Stimulated activated naive CD8-positive, alpha-beta T cell treated with anti-CD3 and anti-CD28 coated beads, Interleukin-15, Interleukin-2, amounts not matched to agents 100 U/mL and 50 U/mL, for 24 hours (primary cell): ENCODE results near the gene COLQ.

ENCODE experiments used
- ATAC-seq: fragments of 150-1000 bp; cut with Tn5 transposase; one replicate; pipeline ENCODE4 v1.10.0; 2021
- DNase-seq: peaks from one replicate; pipeline ENCODE4 v3.0.0; 2021

The COLQ gene

GRCh38 chr3:15520185-15520584, 1.3 kb downstream of the COLQ start:
- peak; percentile 11 for DNase-seq
- peak; percentile 68 for ATAC-seq

- ATAC-seq (no peak), DNase-seq (no peak)
These were observed 2.4 kb downstream of the COLQ start for GRCh38 chr3:15519096-15519495.

GRCh38 chr3:15514663-15515340, 6.7 kb downstream of the COLQ start:
- DNase-seq (no peak), ATAC-seq (no peak)

DNA sequence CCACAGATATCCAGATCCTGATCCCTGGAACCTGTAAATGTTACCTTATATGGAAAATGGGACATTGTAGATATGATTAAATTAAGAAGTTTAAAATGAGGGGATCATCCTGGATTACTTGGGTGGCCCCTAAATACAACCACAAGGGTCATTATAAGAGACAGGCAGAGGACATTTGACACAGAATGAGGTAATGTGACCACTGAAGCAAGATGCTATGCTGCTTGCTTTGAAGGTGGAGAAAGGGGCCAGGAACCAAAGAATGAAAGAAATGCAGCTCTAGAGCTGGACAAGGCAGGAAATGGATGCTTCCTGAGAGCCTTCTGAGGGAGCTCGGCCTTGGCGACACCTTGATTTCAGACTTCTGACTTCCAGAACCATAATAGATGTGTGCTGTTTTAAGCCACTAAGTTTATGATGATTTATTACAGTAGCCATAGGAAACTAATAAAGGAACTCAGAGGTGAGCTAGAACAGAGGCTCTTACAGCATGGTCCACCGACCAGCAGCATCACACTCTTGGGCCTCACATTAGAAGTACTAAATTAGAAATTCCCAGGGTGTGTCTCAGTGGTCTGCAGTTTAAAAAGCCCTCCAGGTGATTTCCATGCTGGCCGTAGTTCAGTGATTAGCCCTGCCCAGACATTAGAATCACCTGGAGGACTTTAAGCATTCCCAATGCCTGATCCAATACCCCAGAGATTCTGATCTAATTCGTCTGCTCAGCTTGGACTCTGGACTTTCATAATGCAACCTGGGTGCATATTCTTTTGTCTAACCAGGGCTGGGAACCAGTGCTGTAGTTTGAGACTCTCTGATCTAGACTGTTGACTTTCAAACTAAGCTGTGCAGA, 7.5 kb downstream of the COLQ start:
- DNase-seq, result no peak
- peak; percentile 36 for ATAC-seq

GRCh38 chr3:15513116-15513515, 8.4 kb downstream of the COLQ start:
- no peak for ATAC-seq

GRCh38 chr3:15512166-15512565, 9.3 kb downstream of the COLQ start:
- DNase-seq (no peak), ATAC-seq (no peak)

More at GRCh38 chr3:15513116-15513515, 8.4 kb downstream of the COLQ start:
- DNase-seq, result no peak

- no peak for DNase-seq
- ATAC-seq, result no peak
These were observed 10.3 kb downstream of the COLQ start for GRCh38 chr3:15511156-15511555.

DNA sequence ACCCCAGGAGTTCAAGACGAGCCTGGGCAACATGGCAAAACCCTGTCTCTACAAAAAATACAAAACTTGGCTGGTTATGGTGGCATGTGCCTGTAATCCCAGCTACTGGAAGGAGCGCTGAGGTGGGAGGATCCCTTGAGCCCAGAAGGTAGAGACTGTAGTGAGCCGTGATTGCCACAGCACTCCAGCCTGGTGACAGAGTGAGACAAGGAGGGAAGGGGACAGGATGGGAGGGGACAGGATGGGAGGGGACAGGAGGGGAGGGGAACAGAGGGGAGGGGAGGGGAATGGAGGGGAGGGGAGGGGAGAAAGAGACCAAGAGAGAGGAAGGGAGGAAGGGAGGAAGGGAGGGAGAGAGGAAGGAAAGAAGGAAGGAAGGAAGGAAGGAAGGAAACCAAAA, 11.0 kb downstream of the COLQ start:
- no peak for DNase-seq
- no peak for ATAC-seq

- ATAC-seq, result no peak
These were observed 14.9 kb downstream of the COLQ start for GRCh38 chr3:15506571-15506970.

GRCh38 chr3:15505479-15506165, 15.9 kb downstream of the COLQ start:
- ATAC-seq (no peak), DNase-seq (no peak)

More at GRCh38 chr3:15506571-15506970, 14.9 kb downstream of the COLQ start:
- no peak for DNase-seq

GRCh38 chr3:15502616-15503015, 18.9 kb downstream of the COLQ start:
- no peak for ATAC-seq
- no peak for DNase-seq

DNA sequence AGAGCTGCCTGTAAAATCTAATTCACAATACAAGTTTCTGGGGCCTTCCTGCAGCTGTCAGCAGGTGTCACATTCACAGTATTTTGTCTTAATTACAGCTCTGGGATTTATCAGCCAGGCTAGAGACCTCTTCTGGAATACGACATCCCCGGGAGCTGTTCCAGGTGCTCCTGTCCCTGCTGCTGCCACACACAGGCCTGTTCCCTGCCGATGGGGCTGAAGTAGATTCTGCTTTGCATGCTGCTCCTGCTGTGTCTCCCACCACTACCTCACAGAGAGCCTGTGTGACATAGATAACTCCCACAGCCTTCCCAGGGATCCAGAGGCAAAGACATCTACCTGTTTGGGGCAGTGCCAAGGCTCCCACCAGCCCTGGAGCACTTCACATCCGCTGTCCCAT, 20.4 kb downstream of the COLQ start:
- DNase-seq (no peak), ATAC-seq (no peak)

GRCh38 chr3:15500107-15500724, 21.3 kb downstream of the COLQ start:
- DNase-seq, result no peak
- ATAC-seq, result peak; percentile 96

DNA sequence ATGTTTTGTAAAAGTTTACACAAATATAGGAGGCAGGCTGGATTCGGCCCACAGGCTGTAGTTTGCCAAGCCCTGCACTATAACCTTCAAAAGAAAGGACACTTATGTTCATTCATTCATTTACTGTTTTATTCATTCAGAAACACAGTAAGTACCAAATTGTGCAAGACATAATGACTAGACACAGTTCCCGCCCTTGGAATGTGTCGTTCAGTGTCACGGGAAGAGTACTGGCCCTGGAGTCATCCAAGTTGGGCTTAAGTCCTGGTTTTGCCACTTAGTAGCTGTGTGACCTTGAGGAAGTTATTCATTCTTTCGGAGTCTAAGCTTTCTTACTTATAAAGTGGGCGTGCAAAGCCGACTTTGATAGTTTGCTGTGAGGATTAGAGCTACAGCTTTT, 22.0 kb downstream of the COLQ start:
- DNase-seq (no peak), ATAC-seq (no peak)

GRCh38 chr3:15498431-15499214, 22.9 kb downstream of the COLQ start:
- ATAC-seq, result no peak
- no peak for DNase-seq

DNA sequence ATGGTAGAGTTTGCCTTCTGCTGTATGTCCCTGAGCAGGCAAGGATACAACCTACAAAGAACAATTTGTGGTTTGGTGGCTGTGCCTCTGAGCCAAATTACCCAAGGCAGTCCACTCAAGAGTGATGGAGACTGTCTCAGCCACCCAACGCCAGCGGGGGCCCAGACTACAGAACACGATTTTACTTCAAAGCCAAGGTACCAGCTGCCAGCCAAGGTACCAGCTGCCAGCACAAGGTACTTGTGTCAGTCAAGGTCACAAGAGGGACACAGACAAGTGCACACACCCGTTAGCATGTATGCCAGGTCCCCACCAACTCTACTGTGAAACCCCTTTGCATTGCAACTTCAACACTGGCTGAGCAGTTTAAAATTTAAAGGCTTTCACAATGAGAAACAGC, 23.5 kb downstream of the COLQ start:
- no peak for ATAC-seq
- DNase-seq, result no peak

GRCh38 chr3:15496341-15496664, 25.2 kb downstream of the COLQ start:
- ATAC-seq, result no peak
- no peak for DNase-seq

DNA sequence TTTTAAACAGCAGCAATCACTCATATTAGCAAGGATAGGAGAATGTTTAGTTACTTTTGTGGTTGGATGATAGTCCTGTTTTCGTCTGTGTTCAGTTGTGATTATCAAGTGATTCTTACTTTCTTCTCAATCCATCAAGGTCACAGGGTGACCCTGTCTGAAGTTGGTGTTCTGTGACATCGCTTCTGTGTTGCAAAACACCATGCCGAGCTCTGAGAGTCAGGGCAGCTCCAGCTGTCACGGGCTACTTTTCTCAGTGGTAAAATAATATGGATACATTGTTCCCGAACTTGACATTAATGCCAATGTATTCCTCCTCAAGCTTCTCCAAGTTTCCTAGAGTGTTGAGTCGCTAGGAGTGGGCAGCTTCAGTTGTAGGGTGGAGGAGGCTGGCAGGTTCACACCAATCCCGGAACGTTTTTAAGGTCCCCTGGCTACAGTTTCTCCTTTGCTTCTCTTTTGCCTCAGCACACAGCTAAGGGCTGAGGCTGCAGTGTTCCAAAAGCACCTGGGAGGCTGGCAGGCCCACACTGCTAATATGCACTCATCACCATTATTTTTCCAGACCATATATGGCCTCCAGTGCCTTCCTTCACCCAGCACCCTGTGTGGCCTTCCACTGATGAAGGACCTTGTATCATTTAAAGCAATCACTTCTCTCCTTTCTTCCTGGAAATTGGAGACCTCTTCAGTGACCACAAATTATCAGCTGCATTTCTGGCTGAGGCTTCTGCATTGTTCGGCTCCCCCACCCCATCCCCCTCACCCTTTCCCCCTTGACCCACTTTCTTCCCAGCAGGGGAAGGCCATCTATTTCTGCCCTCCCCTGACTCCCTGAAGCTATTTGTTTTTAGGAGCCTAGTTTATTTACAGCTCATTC, 25.8 kb downstream of the COLQ start:
- DNase-seq (no peak), ATAC-seq (no peak)

GRCh38 chr3:15493436-15493835, 28.1 kb downstream of the COLQ start:
- DNase-seq (no peak), ATAC-seq (no peak)

DNA sequence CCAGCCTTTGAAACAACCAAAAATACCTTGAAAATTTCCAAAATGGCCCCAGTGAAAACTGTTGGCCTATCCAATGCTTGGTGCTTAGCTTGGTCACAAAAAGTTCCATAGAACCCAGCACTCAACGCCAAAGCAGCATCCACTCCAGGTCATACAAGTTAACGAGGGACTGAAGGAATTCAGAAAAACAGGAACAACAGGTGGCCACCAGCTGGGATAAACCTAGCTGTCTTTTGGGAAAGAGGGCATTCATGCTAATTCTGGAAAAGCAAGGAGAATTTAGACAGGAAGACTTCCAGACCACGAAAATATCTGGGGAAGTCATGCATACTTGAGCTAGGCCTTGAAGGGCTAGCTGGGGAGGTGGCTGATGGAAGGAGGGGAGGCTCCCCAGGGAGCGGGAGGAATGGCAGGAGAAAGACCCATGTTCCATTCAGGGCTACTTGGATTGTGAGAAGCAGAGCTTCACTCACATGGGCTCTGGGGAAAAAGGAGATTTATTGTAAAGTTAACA, 28.6 kb downstream of the COLQ start:
- DNase-seq (no peak), ATAC-seq (no peak)

- no peak for ATAC-seq
- DNase-seq, result no peak
These were observed 30.4 kb downstream of the COLQ start for GRCh38 chr3:15491143-15491542.
